HepG2 (cell line): Measurements from ENCODE around the gene ALDH3A2. TPM values are rescaled to one million over a fixed set of nuclear protein-coding genes. Genes with fewer than 3 reads are reported as not detected.

Experiments
- AHDC1 ChIP-seq: sonication (generic); formaldehyde crosslinking; IDR thresholded peaks from 2 replicates; pipeline ENCODE4 v1.5.1; 2020; ENCODE audit warnings: mild to moderate bottlenecking, missing genetic modification reagents, borderline replicate concordance
- CBX2 ChIP-seq, 2 experiments: fragments of 200-600 bp in 1 of 2; sonication (generic); formaldehyde crosslinking in 1 of 2; IDR thresholded peaks; 2 replicates each; pipeline versions ENCODE4 v1.7.0 to v1.8.1; 2018 to 2022; ENCODE audit warnings: low read depth in 2 of 2, low read length in 1 of 2, mild to moderate bottlenecking in 1 of 2, missing genetic modification reagents in 1 of 2
- FOXK2 ChIP-seq: fragments of 450-650 bp; IDR thresholded peaks from 2 replicates; pipeline ENCODE4 v1.6.1; 2016
- FOXP4 ChIP-seq: sonication (generic); formaldehyde crosslinking; IDR thresholded peaks from 2 replicates; pipeline ENCODE4 v1.4.0; 2020; ENCODE audit warnings: missing genetic modification reagents
- HOXD1 ChIP-seq: sonication (generic); formaldehyde crosslinking; IDR thresholded peaks from 2 replicates; pipeline ENCODE4 v1.5.0; 2020; ENCODE audit warnings: missing genetic modification reagents
- LCORL ChIP-seq, 2 experiments: fragments of 450-650 bp in 1 of 2; sonication (generic) in 1 of 2; formaldehyde crosslinking in 1 of 2; IDR thresholded peaks; 2 replicates each; pipeline versions ENCODE4 v1.5.0 to v1.6.1; 2017 to 2020; ENCODE audit warnings: antibody characterized with exemption in 1 of 2, missing genetic modification reagents in 1 of 2
- MAFF ChIP-seq: IDR thresholded peaks from 2 replicates; pipeline ENCODE4 v1.6.1; 2011; ENCODE audit warnings: low read depth, low read length, improper control_type of control experiment
- REL ChIP-seq: sonication (generic); formaldehyde crosslinking; conservative IDR thresholded peaks from 2 replicates; pipeline ENCODE4 v1.8.0; 2022; ENCODE audit warnings: mild to moderate bottlenecking, missing genetic modification reagents, moderate library complexity
- SRY ChIP-seq: sonication (generic); formaldehyde crosslinking; IDR thresholded peaks from 2 replicates; pipeline ENCODE4 v1.8.0; 2022; ENCODE audit warnings: mild to moderate bottlenecking, missing genetic modification reagents
- WIZ ChIP-seq: sonication (generic); formaldehyde crosslinking; IDR thresholded peaks from 2 replicates; pipeline ENCODE4 v1.5.1; 2020; ENCODE audit warnings: mild to moderate bottlenecking, missing genetic modification reagents
- ZNF143 ChIP-seq: sonication (generic); formaldehyde crosslinking; IDR thresholded peaks from 2 replicates; pipeline ENCODE4 v1.4.0; 2020; ENCODE audit warnings: missing genetic modification reagents
- ZNF18 ChIP-seq: sonication (generic); formaldehyde crosslinking; IDR thresholded peaks from 2 replicates; pipeline ENCODE4 v1.8.0; 2022; ENCODE audit warnings: mild to moderate bottlenecking, missing genetic modification reagents; ENCODE audit not compliant: insufficient replicate concordance
- ZNF230 ChIP-seq: sonication (generic); formaldehyde crosslinking; IDR thresholded peaks from 2 replicates; pipeline ENCODE4 v1.4.0; 2020; ENCODE audit warnings: mild to moderate bottlenecking, missing genetic modification reagents
- ZNF235 ChIP-seq: sonication (generic); formaldehyde crosslinking; IDR thresholded peaks from 2 replicates; pipeline ENCODE4 v1.8.1; 2023; ENCODE audit warnings: mild to moderate bottlenecking, missing genetic modification reagents, borderline replicate concordance
- ZNF414 ChIP-seq: sonication (generic); formaldehyde crosslinking; IDR thresholded peaks from 2 replicates; pipeline ENCODE4 v1.5.0; 2020; ENCODE audit warnings: missing genetic modification reagents
- polyA plus RNA-seq, 8 experiments: library from polyadenylated mRNA; depleted of rRNA in 3 of 8; stranded (reverse) in 7 of 8; unstranded in 1 of 8; fragments of >200 nt; fragmentation: Illumina TruSeq in 4 of 8; extraction: Trizol in 4 of 8; gene quantifications; 2 replicates each; pipeline versions ENCODE4 v1.2.1 to v1.2.3, GENCODE V29; 2011 to 2016; ENCODE audit warnings: low read depth in 4 of 8, missing spikeins in 1 of 8, mixed read lengths in 1 of 8; ENCODE audit not compliant: insufficient read depth in 1 of 8
- total RNA-seq, 5 experiments: library from RNA; depleted of rRNA; stranded (reverse); fragments of >200 nt; fragmentation: Illumina TruSeq; extraction: Trizol; gene quantifications; 2 replicates each; pipeline ENCODE4 v1.2.3, GENCODE V29; 2016; ENCODE audit warnings: low read depth in 1 of 5

Gene ALDH3A2
- total and polyA plus RNA-seq, 2 of the 13 experiments (the other 11 are each of a cell fraction or from before 2014, with no cell fraction given) = 80.8 to 180 TPM

- TF ChIP-seq ZNF18 (CRISPR knock-in tag) (no peak), WIZ (CRISPR knock-in tag) (no peak), FOXK2 (no peak), MAFF (no peak), ZNF414 (peak; percentile 77; the same call in 1 of the 2 replicates), SRY (CRISPR knock-in tag) (no peak), HOXD1 (peak; percentile 80; the same call in 1 of the 2 replicates), ZNF143 (CRISPR knock-in tag) (no peak), AHDC1 (CRISPR knock-in tag) (0 out of 2 replicates have a peak, but pooled peaks have one; percentile 53), ZNF235 (CRISPR knock-in tag) (no peak), ZNF230 (no peak), REL (CRISPR knock-in tag) (no peak), CBX2 (IDR thresholded peaks at IDR 0.05; ENCODE audit: low read depth, low read length) (no peak), CBX2 (CRISPR knock-in tag; IDR thresholded peaks at IDR 0.05; ENCODE audit: low read depth) (no peak), FOXP4 (CRISPR knock-in tag) (peak; percentile 56), LCORL (IDR thresholded peaks at IDR 0.05) (no peak), LCORL (CRISPR knock-in tag; IDR thresholded peaks at IDR 0.05) (peak; percentile 84)
These were observed 23.6 kb downstream of the ALDH3A2 start (continued) for GRCh38 chr17:19672009-19672750.
